Left renal pelvis (tissue), 4 donors: Measurements from ENCODE around the gene PCCB. TPM values are rescaled to one million over a fixed set of nuclear protein-coding genes. Genes with fewer than 3 reads are reported as not detected.
"Not testable (repeated sequence)": the region's sequence is repeated elsewhere in the genome, so short reads cannot be mapped to it uniquely, and the experiment has no call there.

Experiments used
- DNase-seq, 4 donors: peaks; one replicate each; pipeline ENCODE4 v3.0.0-alpha.2; 2013; ENCODE audit warnings: low read depth in 4 of 4, low spot score in 3 of 4
- polyA plus RNA-seq, 4 donors: library from polyadenylated mRNA; unstranded; fragments of 120-200 nt; gene quantifications; one replicate each; pipeline ENCODE4 v1.2.1, GENCODE V29; 2013; ENCODE audit not compliant: insufficient read length in 4 of 4

The PCCB gene
- polyA plus RNA-seq, 4 donors: 30.3 to 72.7 (median 56.9) TPM

DNA sequence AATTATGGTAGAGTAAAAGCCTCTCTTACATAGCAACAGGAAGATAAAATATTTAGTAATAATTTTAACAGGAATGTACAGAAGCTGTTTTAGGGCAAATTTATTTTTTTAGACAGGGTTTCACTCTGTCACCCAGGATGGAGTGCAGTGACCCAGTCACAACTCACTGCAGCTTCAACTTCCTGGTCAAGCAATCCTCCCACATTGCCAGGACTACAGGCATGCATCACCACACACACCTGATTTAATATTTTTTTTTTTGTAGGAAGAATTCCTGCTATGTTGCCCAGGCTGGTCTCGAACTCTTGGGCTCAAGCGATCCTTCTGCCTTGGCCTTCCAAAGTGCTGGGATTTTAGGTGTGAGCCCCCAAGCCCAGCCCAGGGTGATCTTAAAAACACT, 61.1 kb downstream of the PCCB start:
- DNase-seq: no peak

DNA sequence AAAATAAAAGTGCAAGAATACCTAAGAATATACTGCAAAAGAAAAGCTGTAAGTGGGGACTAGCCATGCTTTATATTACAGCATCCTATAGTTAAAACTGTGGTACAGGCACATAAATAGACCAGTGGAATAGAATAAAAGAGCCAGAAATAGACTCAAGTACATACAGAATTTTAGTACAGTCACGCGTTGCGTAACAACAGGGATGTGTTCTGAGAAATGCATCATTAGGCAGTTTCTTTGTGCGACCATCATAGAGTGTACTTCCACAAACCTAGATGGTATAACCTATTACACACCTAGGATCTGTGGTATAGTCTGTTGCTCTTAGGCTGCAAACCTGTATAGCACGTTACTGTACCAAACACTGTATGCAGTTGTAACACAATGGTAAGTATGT, 61.8 kb downstream of the PCCB start:
- no peak for DNase-seq

DNA sequence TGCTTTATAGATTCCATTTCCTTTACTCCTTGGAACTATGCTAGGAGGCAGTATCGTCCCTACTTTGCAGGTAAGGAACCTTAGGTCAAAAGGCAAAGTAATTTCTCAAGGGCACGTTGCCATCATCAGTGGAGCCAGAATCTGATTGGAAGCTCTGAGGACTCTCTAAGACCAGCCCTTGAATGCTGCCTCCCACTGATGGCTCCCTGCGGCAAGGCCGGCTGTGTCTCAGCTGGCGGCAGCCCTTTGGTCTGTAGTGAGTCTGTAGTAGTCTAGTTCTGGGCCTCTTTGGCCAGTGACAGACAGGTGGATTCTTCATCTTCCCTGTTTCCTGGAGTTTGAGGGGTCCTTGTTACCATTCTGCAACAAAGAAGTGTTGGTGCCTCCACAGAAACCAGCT, 76.2 kb downstream of the PCCB start:
- no peak for DNase-seq

- DNase-seq: no peak
Measured at GRCh38 chr3:136327671-136328070, 77.5 kb downstream of the PCCB start.

DNA sequence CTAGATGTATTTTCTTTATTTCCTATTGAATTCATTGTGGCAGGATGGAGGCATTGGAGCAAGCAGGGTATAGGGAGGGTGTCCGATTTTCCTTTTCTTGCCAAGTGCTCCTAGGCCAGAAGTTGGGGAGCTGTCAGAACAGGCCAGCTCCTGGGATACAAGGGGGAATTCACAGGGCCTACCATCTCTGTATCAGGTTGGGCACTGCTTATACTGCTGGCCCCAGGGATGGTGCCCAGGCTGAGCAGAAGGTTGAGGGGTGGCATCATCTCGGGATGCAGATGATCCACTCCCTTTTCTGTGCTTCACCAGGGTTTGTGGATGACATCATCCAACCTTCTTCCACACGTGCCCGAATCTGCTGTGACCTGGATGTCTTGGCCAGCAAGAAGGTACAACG, 79.5 kb downstream of the PCCB start:
- DNase-seq: no peak

GRCh38 chr3:136330900-136331299, 80.8 kb downstream of the PCCB start:
- no peak for DNase-seq

DNA sequence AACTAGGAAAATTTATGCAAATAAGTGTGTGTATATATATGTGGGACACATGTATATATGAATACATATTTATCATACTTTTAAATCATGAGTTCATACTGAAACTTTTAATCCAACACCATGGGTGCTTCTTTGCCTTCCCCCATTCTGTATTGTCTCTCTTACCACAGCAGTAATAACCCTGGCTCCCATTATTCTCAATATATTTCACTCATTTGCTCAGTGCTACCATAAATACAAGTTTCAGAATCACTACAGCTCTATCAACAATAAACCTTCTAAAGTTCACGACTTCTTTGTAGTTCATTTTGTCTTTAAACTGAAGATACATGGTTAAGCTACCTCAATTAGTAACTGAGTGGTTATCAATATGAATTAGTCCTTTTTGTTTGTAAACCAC, 82.2 kb downstream of the PCCB start:
- no peak for DNase-seq

- DNase-seq: no peak
Measured at GRCh38 chr3:136332776-136333175, 82.6 kb downstream of the PCCB start.

- DNase-seq: no peak
Measured at GRCh38 chr3:136334209-136334608, 84.1 kb downstream of the PCCB start.

DNA sequence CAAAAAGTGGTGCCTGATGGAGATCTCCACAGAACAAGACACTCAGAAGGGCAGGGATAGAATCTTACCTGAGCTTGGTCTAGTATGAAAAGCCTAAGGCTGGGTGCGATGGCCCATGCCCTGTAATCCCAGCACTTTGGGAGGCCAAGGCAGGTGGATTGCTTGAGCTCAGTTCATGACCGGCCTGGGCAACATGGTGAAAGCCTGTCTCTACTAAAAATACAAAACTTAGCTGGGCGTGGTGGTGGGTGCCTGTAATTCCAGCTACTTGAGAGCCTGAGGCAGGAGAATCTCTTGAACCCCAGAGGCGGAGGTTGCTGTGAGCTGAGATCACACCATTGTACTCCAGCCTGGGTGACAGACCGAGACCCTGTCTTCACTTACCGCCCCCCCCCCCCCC, 84.6 kb downstream of the PCCB start:
- DNase-seq: not testable (repeated sequence)

DNA sequence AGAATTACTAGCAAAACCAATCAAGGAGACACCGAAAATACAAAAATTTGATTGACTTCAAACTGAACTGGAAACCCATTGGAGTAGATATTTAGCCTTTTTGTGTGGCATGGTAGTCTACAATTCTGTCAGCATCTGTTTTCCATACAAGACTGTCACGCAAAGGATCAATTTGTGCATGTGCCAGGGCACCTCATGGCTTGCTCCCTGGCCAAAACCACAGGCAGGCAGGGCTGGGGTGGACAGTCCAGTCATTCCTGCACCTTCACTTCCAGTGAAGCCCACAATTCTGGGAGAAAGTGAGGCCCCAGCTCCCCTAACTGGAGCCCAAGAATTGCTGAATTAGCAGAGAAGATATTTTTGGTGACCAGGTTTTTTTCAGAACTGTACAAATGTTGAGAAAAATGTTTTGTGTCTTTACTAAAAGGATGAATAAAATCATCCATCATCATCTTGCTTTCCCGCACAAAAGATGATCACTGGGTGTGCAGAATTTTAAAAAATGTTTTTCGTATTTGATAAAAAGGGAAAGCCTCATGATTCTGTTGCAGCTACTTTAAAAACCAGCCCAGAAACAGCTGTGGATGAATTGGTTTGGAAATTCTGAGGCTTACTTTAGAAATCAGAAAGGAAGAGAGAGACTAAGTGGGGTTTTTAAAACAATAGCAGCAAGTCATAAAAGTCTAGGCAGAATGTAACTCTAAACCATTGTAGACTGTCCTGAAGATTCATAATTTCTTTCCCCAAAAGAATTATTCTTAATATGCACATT, 86.4 kb downstream of the PCCB start:
- DNase-seq: no peak

DNA sequence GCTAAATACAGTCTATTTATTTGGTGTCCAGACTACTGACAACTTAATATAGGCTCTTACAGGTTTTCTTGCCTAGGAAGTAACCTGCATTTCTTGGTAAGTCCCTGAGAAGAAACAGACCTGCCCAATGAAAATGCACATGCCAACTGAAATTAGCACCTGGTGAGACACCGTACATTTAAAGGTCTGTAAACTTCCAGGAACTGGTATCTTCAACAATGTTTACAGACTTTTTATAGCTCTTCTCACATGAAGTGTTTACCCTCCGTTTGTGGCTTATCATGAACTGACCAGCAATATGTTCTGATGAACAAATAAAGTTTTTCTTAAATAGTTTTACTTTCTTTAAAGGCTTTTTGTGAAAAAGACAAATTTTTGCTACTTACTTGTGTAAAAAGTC, 93.3 kb downstream of the PCCB start:
- no peak for DNase-seq

DNA sequence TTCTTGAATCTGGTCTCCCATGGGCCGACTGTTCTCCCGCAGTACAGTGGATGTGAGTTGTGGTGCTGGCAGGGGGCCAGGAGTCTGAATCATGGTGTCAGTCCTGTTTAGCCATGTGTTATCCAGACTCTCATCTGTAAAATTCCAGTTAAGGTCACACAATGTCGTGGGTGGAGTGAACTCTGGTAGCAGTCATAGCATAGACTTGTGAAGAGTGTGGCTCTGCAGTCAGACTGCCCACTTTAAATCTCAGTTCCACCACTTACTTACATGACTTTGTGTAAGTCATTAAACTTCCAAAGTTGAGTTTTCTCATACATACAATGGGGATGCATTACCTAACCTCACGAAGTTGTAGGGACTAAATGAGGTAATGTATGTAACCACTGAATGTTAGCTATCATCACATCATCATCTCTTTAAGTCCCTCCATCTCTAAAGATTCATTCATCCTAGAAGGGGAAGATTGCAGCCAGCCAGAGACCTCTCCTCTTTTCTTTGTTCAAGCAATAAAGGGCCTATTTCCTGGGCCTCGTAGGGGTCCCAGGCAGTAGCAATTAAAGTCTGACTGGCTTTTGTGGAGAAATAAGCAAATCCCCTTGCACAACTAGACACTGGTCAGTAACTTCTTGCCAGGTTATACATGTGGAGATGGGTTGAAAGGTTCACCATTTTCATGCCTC, 93.9 kb downstream of the PCCB start:
- DNase-seq: no peak

DNA sequence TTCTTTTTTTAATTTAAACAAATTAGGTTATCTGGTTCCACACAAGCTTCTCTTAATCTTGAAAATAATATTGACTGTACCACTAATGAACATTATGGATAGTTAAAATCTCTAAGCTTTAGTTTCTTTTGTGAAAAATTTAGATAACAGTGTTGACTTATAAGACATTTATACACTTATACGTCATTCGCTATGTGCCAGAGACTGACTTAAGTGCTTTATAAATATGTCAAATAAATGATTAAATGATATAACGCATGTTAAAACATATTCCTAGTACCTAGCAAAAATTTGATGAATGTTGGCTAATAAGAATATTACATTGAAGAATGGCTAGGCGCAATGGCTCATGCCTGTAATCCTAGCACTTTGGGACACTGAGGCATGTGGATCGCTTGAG, 96.3 kb downstream of the PCCB start:
- no peak for DNase-seq

- no peak for DNase-seq
Measured at GRCh38 chr3:136350132-136350531, 100.0 kb downstream of the PCCB start.

- no peak for DNase-seq
Measured at GRCh38 chr3:136350557-136350956, 100.4 kb downstream of the PCCB start.

- DNase-seq: no peak
Measured at GRCh38 chr3:136351351-136351750, 101.2 kb downstream of the PCCB start.

- DNase-seq: no peak
Measured at GRCh38 chr3:136351905-136352304, 101.8 kb downstream of the PCCB start.

DNA sequence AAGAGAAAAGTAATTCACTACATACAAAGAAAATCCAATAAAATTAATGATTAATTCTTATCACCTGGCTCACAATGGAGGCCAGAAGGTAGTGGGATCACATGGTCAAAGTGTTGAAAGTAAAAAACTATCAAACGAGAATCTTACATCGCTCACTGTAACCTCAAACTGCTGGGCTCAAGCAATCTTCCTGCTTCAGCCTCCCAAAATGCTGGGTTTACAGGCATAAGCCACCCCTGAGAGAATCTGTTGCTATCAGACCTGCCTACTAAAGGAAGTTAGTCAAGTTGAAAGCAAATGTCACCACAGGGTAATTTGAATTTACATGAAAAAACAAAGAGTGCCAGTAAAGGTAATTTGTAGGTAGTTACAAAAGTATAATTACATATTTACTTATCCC, 103.3 kb downstream of the PCCB start:
- no peak for DNase-seq

DNA sequence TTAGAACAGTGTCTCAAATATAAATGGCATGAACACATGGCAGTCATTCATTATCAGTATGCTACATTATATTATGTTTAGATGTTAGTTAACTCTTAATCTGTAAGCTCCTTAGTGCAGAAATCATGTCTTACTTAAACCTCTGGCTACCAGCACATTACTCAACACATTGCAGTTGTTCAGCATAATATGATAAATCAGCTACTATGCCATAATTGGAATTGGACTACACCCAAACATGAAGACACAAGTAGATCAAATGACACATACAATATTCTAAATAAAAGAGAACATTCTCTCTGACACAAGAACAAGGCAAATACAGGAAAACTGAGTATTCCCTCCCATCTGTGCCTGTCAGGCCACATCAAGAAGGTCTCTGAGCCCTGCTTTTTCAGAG, 116.1 kb downstream of the PCCB start:
- DNase-seq: no peak

DNA sequence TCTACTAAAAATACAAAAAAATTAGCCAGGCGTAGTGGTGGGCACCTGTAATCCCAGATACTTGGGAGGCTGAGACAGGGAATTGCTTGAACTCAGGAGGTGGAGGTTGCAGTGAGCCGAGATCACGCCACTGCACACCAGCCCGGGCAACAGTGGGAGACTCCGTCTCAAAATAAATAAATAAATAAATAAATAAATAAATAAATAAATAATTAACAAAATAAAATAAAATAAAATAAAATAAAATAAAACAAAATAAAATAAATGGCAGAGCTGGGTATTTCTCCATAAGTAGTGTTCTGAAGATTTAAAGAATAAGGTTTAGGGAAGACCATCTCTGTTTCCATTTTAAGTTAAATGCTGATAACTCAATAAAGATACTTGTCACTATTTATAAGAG, 125.7 kb downstream of the PCCB start:
- DNase-seq: not testable (repeated sequence)

DNA sequence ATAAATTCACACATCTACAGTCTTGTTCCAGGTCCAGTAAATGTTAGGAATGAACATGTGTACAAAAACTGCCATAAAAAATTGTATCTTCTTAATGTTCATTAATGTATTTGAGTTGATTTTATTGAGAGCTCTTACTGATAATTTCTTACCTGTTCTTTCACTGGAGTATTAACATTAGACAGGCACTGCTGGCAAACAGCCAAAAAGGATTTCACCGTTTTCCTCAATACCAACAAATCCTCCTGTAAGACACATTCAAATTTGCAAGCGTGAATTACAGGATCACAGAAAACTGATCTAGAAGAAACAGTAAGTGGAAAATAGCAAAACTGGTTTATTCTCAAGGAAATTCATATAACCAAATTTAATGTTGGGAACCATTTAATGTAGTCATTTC, 127.4 kb downstream of the PCCB start:
- no peak for DNase-seq
